ENCODE data around the gene HLX. TPM values are rescaled to one million over a fixed set of nuclear protein-coding genes. Genes with fewer than 3 reads are reported as not detected.

HLX gene
- total and polyA plus RNA-seq, 10 donors, result 6.9 to 36.1 (median 16.3) TPM

GRCh38 chr1:220914283-220915116 is 35.3 kb downstream of the HLX start:
- WGBS, 5 donors, result 19 to 29% (median 22%) methylated on average over 6 of the region's 6 CpGs
- H3K9me3 ChIP-seq, result no peaks in the 10 kb centered on the region
- H3K27ac ChIP-seq, result peak overlapping the region; percentile 6 to 68 (median 40)
- no peaks in the 10 kb centered on the region for H3K36me3 ChIP-seq
- no peak for DNase-seq
- no peaks in the 10 kb centered on the region for H3K27me3 ChIP-seq (replicated peaks in 1 of 7)
- peaks cover 0 to 27% (median 20%) of the 10 kb centered on the region in 6 donors for H3K4me1 ChIP-seq
- TF ChIP-seq POLR2AphosphoS5 (IDR thresholded peaks at IDR 0.05) (peak in 1 of 3 donors; percentile 30), CTCF (IDR thresholded peaks at IDR 0.05 in 8 of 11, conservative IDR thresholded peaks at IDR 0.05 in 3 of 11) (peak in 1 of 11 experiments; percentile 8), POLR2A (IDR thresholded peaks at IDR 0.05) (no peak)
- H3K4me3 ChIP-seq, result no peak overlapping the region
- intact Hi-C loops (cut with DNase I; ENCODE audit: low total_unique reads), result no loop called here

- Histone ChIP-seq H3K4me1 (peaks cover 0 to 27% (median 20%) of the 10 kb centered on the region in 6 donors), H3K27ac (peak overlapping the region in 7 of 8 donors; percentile 6 to 68 (median 43)), H3K27me3 (replicated peaks in 1 of 7) (no peaks in the 10 kb centered on the region), H3K4me3 (no peak overlapping the region), H3K9me3 (no peaks in the 10 kb centered on the region), H3K36me3 (no peaks in the 10 kb centered on the region)
- DNase-seq, result no peak
- intact Hi-C loops (cut with DNase I; ENCODE audit: low total_unique reads), result no loop called here
- WGBS, 5 donors, result 37 to 54% (median 49%) methylated on average over 4 of the region's 4 CpGs
- TF ChIP-seq CTCF (IDR thresholded peaks at IDR 0.05 in 8 of 11, conservative IDR thresholded peaks at IDR 0.05 in 3 of 11) (peak in 1 of 11 experiments; percentile 0), POLR2A (IDR thresholded peaks at IDR 0.05) (no peak), POLR2AphosphoS5 (IDR thresholded peaks at IDR 0.05) (no peak)
Observed at GRCh38 chr1:220915117-220915440, 35.8 kb downstream of the HLX start.

- no peak for DNase-seq
- TF ChIP-seq POLR2A (IDR thresholded peaks at IDR 0.05) (no peak), CTCF (IDR thresholded peaks at IDR 0.05 in 8 of 11, conservative IDR thresholded peaks at IDR 0.05 in 3 of 11) (no peak), POLR2AphosphoS5 (IDR thresholded peaks at IDR 0.05) (no peak)
- intact Hi-C loops (cut with DNase I; ENCODE audit: low total_unique reads), result no loop called here
Observed at GRCh38 chr1:220915954-220916353, 36.7 kb downstream of the HLX start.

GRCh38 chr1:220917101-220917500 is 37.9 kb downstream of the HLX start:
- no peak for DNase-seq
- no peak for TF ChIP-seq POLR2A (IDR thresholded peaks at IDR 0.05)
- TF ChIP-seq POLR2AphosphoS5 (IDR thresholded peaks at IDR 0.05), result no peak
- TF ChIP-seq CTCF (IDR thresholded peaks at IDR 0.05 in 8 of 11, conservative IDR thresholded peaks at IDR 0.05 in 3 of 11), result no peak
- Histone ChIP-seq H3K27ac (no peak overlapping the region), H3K27me3 (replicated peaks in 1 of 7) (no peaks in the 10 kb centered on the region), H3K9me3 (no peaks in the 10 kb centered on the region), H3K4me1 (peaks cover 0 to 32% (median 20%) of the 10 kb centered on the region in 6 donors), H3K4me3 (no peak overlapping the region), H3K36me3 (no peaks in the 10 kb centered on the region)
- 70 to 87% (median 83%) methylated on average over 5 of the region's 5 CpGs for WGBS, 5 donors
- intact Hi-C loops (cut with DNase I; ENCODE audit: low total_unique reads), result no loop called here

More at GRCh38 chr1:220915954-220916353, 36.7 kb downstream of the HLX start:
- H3K4me1 ChIP-seq, result peaks cover 0 to 27% (median 20%) of the 10 kb centered on the region in 6 donors
- H3K4me3 ChIP-seq, result no peak overlapping the region
- peak overlapping the region in 5 of 8 donors; percentile 33 to 62 (median 46) for H3K27ac ChIP-seq
- WGBS, 5 donors, result 66 to 82% (median 74%) methylated on average over 1 of the region's 1 CpG
- no peaks in the 10 kb centered on the region for H3K36me3 ChIP-seq
- H3K9me3 ChIP-seq, result no peaks in the 10 kb centered on the region
- H3K27me3 ChIP-seq (replicated peaks in 1 of 7), result no peaks in the 10 kb centered on the region
